Forelimb muscle (tissue), 1 donor: Measurements from ENCODE around the gene DYRK3. TPM values are rescaled to one million over a fixed set of nuclear protein-coding genes. Genes with fewer than 3 reads are reported as not detected.

ENCODE experiments used
- DNase-seq: peaks from one replicate; pipeline ENCODE4 v3.0.0-alpha.2; 2013; ENCODE audit warnings: low read depth
- polyA plus RNA-seq: library from polyadenylated mRNA; unstranded; fragments of 120-200 nt; gene quantifications from one replicate; pipeline ENCODE4 v1.2.1, GENCODE V29; 2013; ENCODE audit not compliant: insufficient read length

The DYRK3 gene
- polyA plus RNA-seq, 1 donor, result 3.6 TPM

GRCh38 chr1:206684003-206684402, 48.7 kb downstream of the DYRK3 start:
- DNase-seq, result no peak

DNA sequence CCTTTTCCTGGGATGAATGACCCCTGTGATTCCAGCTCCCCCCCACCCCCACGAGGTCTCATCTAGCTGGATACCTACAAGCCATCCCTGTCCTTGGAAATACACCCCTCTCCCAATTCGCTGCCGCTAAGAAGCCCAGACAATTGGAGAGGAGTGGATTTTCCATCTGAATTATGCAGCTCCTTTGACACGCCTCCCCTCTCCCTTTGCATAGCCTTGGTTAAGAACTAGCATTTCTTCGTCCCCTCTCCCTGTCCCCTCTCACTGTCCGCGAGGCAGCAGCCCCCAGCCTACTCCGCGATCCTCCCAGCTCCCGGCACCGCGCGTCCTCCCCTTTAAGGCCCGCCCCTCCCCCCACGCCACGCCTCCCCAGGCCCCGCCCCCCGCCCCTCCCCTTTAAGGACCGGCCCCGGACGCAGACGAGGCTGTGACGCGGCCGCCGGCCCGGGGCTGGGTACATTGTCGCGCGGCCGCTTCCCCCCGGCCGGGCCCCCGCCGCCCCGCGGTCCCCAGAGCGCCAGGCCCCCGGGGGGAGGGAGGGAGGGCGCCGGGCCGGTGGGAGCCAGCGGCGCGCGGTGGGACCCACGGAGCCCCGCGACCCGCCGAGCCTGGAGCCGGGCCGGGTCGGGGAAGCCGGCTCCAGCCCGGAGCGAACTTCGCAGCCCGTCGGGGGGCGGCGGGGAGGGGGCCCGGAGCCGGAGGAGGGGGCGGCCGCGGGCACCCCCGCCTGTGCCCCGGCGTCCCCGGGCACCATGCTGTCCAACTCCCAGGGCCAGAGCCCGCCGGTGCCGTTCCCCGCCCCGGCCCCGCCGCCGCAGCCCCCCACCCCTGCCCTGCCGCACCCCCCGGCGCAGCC, 49.4 kb downstream of the DYRK3 start, which contains the start of gene MAPKAPK2:
Gene MAPKAPK2 (plus strand): TSS at position 428 of the 856 bp plus-strand sequence. CDS start 325 bp downstream, at position 753.
- no peak for DNase-seq

GRCh38 chr1:206685334-206685768, 50.0 kb downstream of the DYRK3 start:
- DNase-seq, result no peak

DNA sequence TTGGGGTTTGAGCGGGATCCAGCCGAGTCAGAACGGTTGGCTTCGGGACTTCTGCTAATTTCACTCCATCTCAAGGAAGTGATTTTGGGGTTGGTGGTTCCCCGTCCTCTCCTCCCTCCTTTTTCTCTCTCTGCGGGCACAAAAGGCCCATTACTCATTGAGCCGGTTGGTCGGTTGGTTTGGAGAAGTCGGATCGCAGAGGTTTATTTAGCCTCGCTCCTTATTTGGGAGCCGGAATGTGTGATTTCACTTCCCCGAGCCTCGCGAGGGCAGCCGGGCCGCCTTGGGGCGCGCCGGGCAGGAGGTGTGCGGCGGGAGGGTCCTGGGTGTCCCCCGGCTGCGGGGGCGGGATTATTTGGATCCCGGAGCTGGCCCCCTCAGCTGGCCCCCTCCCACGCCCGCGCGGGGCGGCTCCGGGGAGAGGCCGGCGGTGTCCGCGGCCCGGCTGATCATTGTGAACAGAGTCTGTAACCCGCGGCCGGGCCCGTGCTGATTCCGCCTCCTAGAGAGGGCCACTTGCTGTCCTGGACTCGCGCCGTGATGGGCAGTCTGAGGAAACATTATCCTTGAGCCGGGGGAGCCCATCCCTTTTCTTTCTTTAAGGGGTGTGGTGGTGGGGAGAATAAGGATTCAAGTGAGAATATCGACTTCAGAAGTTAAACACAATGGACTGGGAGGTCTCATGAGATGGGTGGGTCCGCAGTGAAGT, 50.6 kb downstream of the DYRK3 start:
- no peak for DNase-seq

- no peak for DNase-seq
Measured at GRCh38 chr1:206686478-206687249, 51.3 kb downstream of the DYRK3 start.

- no peak for DNase-seq
Measured at GRCh38 chr1:206687251-206687914, 52.0 kb downstream of the DYRK3 start.

GRCh38 chr1:206687915-206688442, 52.6 kb downstream of the DYRK3 start:
- DNase-seq, result no peak

- no peak for DNase-seq
Measured at GRCh38 chr1:206690516-206690915, 55.2 kb downstream of the DYRK3 start.

GRCh38 chr1:206691604-206692003, 56.3 kb downstream of the DYRK3 start:
- no peak for DNase-seq

DNA sequence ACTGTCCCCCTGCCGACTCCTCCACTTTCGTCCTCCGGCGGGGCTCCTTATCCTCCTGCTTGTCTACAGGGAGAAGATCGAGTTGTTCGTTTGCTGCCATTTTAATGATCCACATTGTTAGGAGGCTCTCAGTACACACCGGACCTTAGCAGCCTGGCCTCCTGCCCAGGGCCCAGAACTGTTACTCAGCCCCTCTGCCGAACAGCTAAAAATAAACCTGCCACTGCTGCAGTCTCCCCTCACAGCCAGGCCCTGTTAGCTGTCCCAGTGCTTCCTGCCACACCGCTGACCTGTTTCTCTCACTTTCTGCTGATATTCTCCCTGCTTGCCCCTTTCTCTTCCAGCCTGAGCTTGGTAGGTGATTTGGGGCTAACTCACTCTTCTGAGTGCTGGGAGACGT, 57.7 kb downstream of the DYRK3 start:
- no peak for DNase-seq

GRCh38 chr1:206693592-206693991, 58.3 kb downstream of the DYRK3 start:
- DNase-seq, result no peak

GRCh38 chr1:206694171-206695124, 59.1 kb downstream of the DYRK3 start:
- no peak for DNase-seq

DNA sequence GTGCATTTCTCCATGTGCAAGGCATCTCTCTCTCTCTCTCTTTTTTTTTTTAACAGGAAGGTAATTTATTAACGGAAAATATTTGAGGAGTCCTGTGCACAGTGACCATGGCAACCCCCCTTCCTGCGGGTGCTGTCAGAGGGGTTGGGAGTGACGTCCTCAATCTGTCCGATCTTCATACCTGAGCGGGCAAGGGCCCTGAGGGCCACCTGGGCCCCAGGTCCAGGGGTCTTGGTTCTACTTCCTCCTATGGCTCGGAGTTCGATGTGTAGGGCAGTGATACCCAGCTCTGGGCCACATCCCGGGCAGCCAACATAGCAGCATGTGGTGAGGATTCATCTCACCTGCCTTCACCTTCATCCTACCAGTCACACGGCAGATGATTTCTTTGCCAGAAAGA, 60.4 kb downstream of the DYRK3 start:
- no peak for DNase-seq

DNA sequence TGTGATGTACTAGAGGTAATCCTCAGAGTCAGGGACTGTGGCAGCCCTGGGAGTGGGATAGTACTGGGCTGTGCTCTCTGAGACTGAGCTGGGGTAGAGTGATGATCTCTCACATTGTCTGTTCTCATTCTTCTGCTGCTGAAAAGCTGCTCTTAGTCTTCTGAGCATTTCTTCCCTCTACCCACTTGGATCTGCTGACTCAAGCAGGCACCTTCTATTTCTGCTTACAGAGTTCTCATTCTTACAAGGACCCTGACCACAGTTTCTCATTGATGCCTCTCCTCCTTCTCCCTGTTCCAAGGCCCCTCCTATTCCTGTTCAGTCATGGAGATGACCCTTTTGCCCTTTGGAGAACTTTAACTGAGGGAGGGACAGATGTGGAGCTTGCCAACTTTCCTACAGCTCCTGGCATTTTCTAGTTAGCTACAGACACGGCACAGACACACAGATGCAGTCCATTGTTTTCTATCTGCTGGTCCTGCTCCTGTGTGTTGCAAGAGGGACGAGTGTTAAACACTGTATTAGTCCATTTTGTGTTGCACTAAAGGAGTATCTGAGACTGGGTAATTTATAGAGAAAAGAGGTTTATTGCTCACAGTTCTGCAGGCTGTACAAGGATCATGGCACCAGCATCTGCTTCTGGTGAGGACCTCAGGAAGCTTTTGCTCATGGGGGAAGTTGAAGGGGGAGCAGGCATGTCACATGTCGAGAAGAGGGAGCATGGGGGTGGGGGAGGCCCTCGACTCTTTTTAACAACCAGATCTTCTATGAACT, 61.7 kb downstream of the DYRK3 start:
- DNase-seq, result no peak

DNA sequence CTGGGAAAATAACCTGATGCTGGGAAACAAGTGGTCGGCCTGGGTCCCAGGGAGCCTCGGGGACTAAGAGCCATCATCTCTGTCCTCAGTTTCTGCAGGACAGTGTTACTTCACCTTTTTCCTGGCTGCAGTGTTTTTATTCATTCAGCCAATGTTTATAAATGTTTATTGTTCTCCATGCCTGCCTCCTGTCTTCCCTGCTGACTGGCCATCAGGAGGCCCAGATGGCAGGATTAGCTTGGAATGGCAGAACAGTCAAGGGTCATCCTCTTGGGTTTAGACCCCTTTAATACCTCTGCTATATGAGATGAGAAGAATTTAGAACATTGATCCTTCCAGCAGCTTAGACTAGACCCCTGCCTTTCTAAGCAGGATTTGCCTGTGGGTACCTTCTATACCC, 62.7 kb downstream of the DYRK3 start:
- no peak for DNase-seq
